Stimulated activated CD4-positive, alpha-beta T cell treated with anti-CD3 and anti-CD28 coated beads, Interleukin-12 subunit alpha, Interleukin-12 subunit beta, amount 100 ng/mL, for 48 hours (primary cell): ENCODE data around the gene ACMSD.
"Not testable (repeated sequence)": the region's sequence is repeated elsewhere in the genome, so short reads cannot be mapped to it uniquely, and the experiment has no call there.

Source experiments
- DNase-seq, 3 donors: peaks; one replicate each; pipeline ENCODE4 v3.0.0-alpha.2; 2020; ENCODE audit warnings: low read depth in 2 of 3, low spot score in 1 of 3

Gene ACMSD

GRCh38 chr2:134838143-134838620 is at the start of gene ACMSD:
Gene ACMSD (plus strand): TSS chr2:134838616. CDS start chr2:134838683, 67 bp downstream.
- DNase-seq: no peak

- no peak for DNase-seq
These were observed 47.9 kb upstream of the ACMSD start for GRCh38 chr2:134790487-134790886.

GRCh38 chr2:134791616-134792015 is 46.8 kb upstream of the ACMSD start:
- DNase-seq: no peak

GRCh38 chr2:134792186-134792585 is 46.2 kb upstream of the ACMSD start:
- no peak for DNase-seq

GRCh38 chr2:134795765-134796164 is 42.7 kb upstream of the ACMSD start:
- no peak for DNase-seq

GRCh38 chr2:134796373-134796772 is 42.0 kb upstream of the ACMSD start:
- no peak for DNase-seq

- DNase-seq: no peak
These were observed 38.5 kb upstream of the ACMSD start for GRCh38 chr2:134799936-134800335.

- DNase-seq: no peak
These were observed 38.1 kb upstream of the ACMSD start for GRCh38 chr2:134800341-134800740.

- DNase-seq: not testable (repeated sequence)
These were observed 34.6 kb upstream of the ACMSD start for GRCh38 chr2:134803609-134804405.

GRCh38 chr2:134815741-134816140 is 22.7 kb upstream of the ACMSD start:
- no peak for DNase-seq

GRCh38 chr2:134818321-134818720 is 20.1 kb upstream of the ACMSD start:
- DNase-seq: no peak

- DNase-seq: no peak
These were observed 19.1 kb upstream of the ACMSD start for GRCh38 chr2:134819334-134819733.

GRCh38 chr2:134823431-134823830 is 15.0 kb upstream of the ACMSD start:
- DNase-seq: no peak

- DNase-seq: no peak
These were observed 14.6 kb upstream of the ACMSD start for GRCh38 chr2:134823832-134824231.

- not testable (repeated sequence) for DNase-seq
These were observed 12.7 kb upstream of the ACMSD start for GRCh38 chr2:134825716-134826115.

- no peak for DNase-seq
These were observed 2.9 kb upstream of the ACMSD start for GRCh38 chr2:134835471-134835870.

- no peak for DNase-seq
These were observed 1.4 kb upstream of the ACMSD start for GRCh38 chr2:134836986-134837385.

- no peak for DNase-seq
These were observed 1.2 kb downstream of the ACMSD start for GRCh38 chr2:134839649-134840048.

GRCh38 chr2:134842930-134843490 is 4.6 kb downstream of the ACMSD start:
- no peak for DNase-seq

- no peak for DNase-seq
These were observed 5.6 kb downstream of the ACMSD start for GRCh38 chr2:134843968-134844367.

GRCh38 chr2:134845028-134845427 is 6.6 kb downstream of the ACMSD start:
- DNase-seq: no peak

GRCh38 chr2:134845719-134846118 is 7.3 kb downstream of the ACMSD start:
- DNase-seq: no peak

GRCh38 chr2:134846213-134846612 is 7.8 kb downstream of the ACMSD start:
- no peak for DNase-seq
